Measurements from ENCODE around the gene TH.

DNA sequence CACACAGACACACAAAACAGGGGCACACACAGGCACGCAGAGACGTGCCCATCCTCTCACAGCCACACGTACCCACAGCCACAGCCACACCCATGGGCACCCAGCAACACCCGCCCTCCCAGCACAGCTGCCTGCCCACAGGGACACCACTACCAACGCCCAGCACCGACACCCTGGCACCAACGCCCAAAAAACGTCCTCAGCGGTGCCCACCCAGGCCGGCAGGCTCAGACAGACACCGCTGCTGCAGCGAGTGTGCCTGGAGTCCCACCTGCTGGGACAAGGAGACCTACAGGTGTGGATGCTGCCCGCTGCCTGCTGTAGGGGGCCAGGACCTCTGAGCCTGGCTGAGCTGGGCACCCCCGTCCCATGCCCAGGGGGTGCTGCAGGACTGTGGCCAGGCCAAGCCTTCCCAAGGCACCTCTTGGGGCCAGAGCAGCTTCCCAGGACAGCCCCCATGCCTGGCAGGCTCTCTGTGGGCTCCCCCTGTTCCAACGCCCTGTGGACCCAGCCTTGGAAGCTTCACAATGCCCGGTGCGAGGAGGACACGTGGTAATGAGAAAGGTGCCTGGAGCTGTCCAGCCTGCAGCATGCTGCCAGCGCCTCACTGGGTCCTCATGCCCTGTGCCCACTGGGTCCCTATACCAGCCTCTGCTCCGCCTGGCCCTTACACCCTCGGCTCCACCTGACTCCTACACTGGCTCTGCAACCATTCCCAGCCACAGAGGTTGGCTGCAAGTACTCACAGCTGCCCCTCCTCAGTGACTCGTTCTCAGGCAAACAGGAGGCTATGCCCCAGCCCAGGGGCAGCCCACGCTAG lies 45.8 kb upstream of the TH start:
- no peak for TF ChIP-seq EZH2 (IDR thresholded peaks at IDR 0.05)
- TF ChIP-seq POLR2AphosphoS5 (IDR thresholded peaks at IDR 0.05; ENCODE audit: borderline replicate concordance, low read depth, low read length), result no peak
